ENCODE data around the gene AFF3.

The AFF3 gene

DNA sequence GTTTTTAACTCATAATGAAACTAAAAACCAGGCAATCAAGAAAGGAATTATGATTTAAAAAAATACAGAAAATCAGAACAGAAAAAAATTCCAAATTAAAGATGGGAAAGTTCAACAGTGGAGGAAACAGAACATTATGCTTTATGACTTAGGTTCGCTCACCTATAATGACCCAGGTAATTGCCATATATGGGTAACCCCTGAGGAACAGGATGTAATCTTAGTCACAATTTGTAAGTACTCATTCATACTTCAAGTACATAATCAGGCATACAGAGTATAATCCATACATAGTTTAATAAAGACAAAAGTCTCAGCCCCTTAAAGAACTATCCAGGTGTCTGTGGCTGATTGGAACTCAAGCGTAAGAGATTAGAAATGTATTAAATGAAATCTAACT lies 159.6 kb downstream of the AFF3 start:
- TF ChIP-seq EZH2phosphoT487 (IDR thresholded peaks at IDR 0.05; ENCODE audit: borderline replicate concordance, low read length) = no peak
- TF ChIP-seq, protein P1, sequence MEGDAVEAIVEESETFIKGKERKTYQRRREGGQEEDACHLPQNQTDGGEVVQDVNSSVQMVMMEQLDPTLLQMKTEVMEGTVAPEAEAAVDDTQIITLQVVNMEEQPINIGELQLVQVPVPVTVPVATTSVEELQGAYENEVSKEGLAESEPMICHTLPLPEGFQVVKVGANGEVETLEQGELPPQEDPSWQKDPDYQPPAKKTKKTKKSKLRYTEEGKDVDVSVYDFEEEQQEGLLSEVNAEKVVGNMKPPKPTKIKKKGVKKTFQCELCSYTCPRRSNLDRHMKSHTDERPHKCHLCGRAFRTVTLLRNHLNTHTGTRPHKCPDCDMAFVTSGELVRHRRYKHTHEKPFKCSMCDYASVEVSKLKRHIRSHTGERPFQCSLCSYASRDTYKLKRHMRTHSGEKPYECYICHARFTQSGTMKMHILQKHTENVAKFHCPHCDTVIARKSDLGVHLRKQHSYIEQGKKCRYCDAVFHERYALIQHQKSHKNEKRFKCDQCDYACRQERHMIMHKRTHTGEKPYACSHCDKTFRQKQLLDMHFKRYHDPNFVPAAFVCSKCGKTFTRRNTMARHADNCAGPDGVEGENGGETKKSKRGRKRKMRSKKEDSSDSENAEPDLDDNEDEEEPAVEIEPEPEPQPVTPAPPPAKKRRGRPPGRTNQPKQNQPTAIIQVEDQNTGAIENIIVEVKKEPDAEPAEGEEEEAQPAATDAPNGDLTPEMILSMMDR (IDR thresholded peaks at IDR 0.05; ENCODE audit: low read depth, low read length, poor library complexity, severe bottlenecking) = no peak
- Histone ChIP-seq H3K27ac (ENCODE audit: low read depth, low read length) (no peak overlapping the region), H3K4me3 (ENCODE audit: low read length) (no peak overlapping the region)

DNA sequence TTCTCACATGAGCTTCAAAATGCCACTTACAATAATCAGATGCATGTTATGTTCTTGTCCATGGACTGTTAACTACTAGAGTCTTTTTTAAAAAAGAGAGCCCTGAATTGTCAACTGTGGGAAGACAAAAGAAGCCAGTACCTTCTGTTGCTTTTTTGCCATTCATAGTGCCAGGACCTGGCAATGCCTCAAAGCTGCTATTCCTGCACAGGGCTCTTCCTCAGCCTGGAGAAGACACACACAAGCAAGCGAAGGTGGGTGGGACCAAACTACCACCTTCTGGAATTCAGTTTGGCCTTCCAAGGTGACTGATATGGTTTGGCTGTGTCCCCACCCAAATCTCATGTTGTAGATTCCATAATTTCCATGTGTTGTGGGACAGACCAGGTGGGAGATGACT lies 160.6 kb downstream of the AFF3 start:
- Histone ChIP-seq H3K27ac (ENCODE audit: low read depth, low read length) (no peak overlapping the region), H4K20me1 (ENCODE audit: control insufficient read depth, insufficient read depth, low read depth, low read length) (no peaks in the 10 kb centered on the region), H3K9me3 (ENCODE audit: control insufficient read depth, insufficient read depth, low read length) (no peaks in the 10 kb centered on the region), H3K9me2 (replicated peaks; ENCODE audit: control insufficient read depth, low read length) (no peaks in the 10 kb centered on the region), H3K27me3 (ENCODE audit: control insufficient read depth, low read length) (no peaks in the 10 kb centered on the region), H3F3A (ENCODE audit: control insufficient read depth, insufficient read depth) (no peaks in the 10 kb centered on the region), H3K4me1 (ENCODE audit: control insufficient read depth, low read length) (no peaks in the 10 kb centered on the region), H3K36me3 (ENCODE audit: control insufficient read depth, low read length) (peaks cover 29% of the 10 kb centered on the region), H3K79me2 (ENCODE audit: control insufficient read depth, low read length) (no peaks in the 10 kb centered on the region), H3K4me3 (ENCODE audit: low read length) (no peak overlapping the region), H3K4me2 (ENCODE audit: low read length) (no peak overlapping the region)
- TF ChIP-seq EZH2phosphoT487 (IDR thresholded peaks at IDR 0.05; ENCODE audit: borderline replicate concordance, low read length) = no peak
- TF ChIP-seq, protein P1 (IDR thresholded peaks at IDR 0.05; ENCODE audit: low read depth, low read length, poor library complexity, severe bottlenecking) = no peak

More for the DNA sequence above, 159.6 kb downstream of the AFF3 start:
- Histone ChIP-seq H3K27me3 (ENCODE audit: control insufficient read depth, low read length) (no peaks in the 10 kb centered on the region), H3K4me1 (ENCODE audit: control insufficient read depth, low read length) (no peaks in the 10 kb centered on the region), H3K36me3 (ENCODE audit: control insufficient read depth, low read length) (peaks cover 26% of the 10 kb centered on the region), H3K4me2 (ENCODE audit: low read length) (no peak overlapping the region), H3K9me2 (replicated peaks; ENCODE audit: control insufficient read depth, low read length) (no peaks in the 10 kb centered on the region), H4K20me1 (ENCODE audit: control insufficient read depth, insufficient read depth, low read depth, low read length) (no peaks in the 10 kb centered on the region), H3K79me2 (ENCODE audit: control insufficient read depth, low read length) (no peaks in the 10 kb centered on the region), H3F3A (ENCODE audit: control insufficient read depth, insufficient read depth) (no peaks in the 10 kb centered on the region), H3K9me3 (ENCODE audit: control insufficient read depth, insufficient read depth, low read length) (no peaks in the 10 kb centered on the region)

DNA sequence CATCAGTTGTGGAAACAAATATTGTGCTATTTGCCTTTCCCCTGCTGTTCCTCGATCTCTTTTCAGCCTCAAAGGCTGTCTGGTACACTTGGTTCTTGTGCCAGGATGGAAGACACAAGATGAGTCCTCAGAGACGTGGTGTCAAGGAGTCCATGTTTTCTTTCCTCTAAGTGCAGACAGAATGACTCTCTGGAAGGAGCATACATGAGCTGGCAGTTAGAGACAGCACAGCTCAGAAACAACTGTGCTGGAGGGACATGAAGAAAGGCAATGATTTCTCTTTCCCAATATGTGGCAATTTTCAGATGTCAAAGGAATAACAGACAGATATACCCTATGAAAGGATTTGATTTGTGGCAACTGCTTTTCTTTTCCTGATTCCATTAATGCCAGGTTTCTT lies 162.2 kb downstream of the AFF3 start:
- Histone ChIP-seq H4K20me1 (ENCODE audit: control insufficient read depth, insufficient read depth, low read depth, low read length) (no peaks in the 10 kb centered on the region), H3K9me2 (replicated peaks; ENCODE audit: control insufficient read depth, low read length) (no peaks in the 10 kb centered on the region), H3K4me3 (ENCODE audit: low read length) (no peak overlapping the region), H3K27ac (ENCODE audit: low read depth, low read length) (no peak overlapping the region), H3K79me2 (ENCODE audit: control insufficient read depth, low read length) (no peaks in the 10 kb centered on the region), H3K27me3 (ENCODE audit: control insufficient read depth, low read length) (no peaks in the 10 kb centered on the region), H3F3A (ENCODE audit: control insufficient read depth, insufficient read depth) (no peaks in the 10 kb centered on the region), H3K4me1 (ENCODE audit: control insufficient read depth, low read length) (no peaks in the 10 kb centered on the region), H3K36me3 (ENCODE audit: control insufficient read depth, low read length) (peaks cover 31% of the 10 kb centered on the region), H3K4me2 (ENCODE audit: low read length) (no peak overlapping the region), H3K9me3 (ENCODE audit: control insufficient read depth, insufficient read depth, low read length) (no peaks in the 10 kb centered on the region)
- no peak for TF ChIP-seq EZH2phosphoT487 (IDR thresholded peaks at IDR 0.05; ENCODE audit: borderline replicate concordance, low read length)
- TF ChIP-seq, protein P1 (IDR thresholded peaks at IDR 0.05; ENCODE audit: low read depth, low read length, poor library complexity, severe bottlenecking) = no peak

DNA sequence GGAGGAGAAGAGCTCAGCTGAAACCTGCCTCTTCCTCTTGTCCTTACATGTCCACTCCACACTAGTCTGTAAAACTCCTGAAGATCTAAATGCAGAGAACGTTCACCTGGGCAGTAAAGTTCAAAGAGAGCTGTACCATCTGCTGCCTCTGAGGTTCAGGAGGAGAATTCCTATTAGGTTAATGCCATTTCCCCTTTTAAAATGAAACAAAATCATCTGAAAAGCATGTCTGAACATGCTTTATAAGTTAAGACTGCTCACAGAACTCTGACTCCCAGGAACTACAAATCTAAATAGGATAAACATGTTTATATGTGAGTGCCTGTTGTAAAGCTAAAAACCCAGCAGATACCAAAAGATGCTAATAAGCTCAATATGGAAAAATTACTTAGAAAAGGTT lies 164.4 kb downstream of the AFF3 start:
- Histone ChIP-seq H4K20me1 (ENCODE audit: control insufficient read depth, insufficient read depth, low read depth, low read length) (no peaks in the 10 kb centered on the region), H3K9me3 (ENCODE audit: control insufficient read depth, insufficient read depth, low read length) (no peaks in the 10 kb centered on the region), H3K9me2 (replicated peaks; ENCODE audit: control insufficient read depth, low read length) (no peaks in the 10 kb centered on the region), H3K27me3 (ENCODE audit: control insufficient read depth, low read length) (no peaks in the 10 kb centered on the region), H3K79me2 (ENCODE audit: control insufficient read depth, low read length) (no peaks in the 10 kb centered on the region), H3K4me2 (ENCODE audit: low read length) (no peak overlapping the region), H3F3A (ENCODE audit: control insufficient read depth, insufficient read depth) (no peaks in the 10 kb centered on the region), H3K4me3 (ENCODE audit: low read length) (no peak overlapping the region), H3K36me3 (ENCODE audit: control insufficient read depth, low read length) (peaks cover 38% of the 10 kb centered on the region), H3K4me1 (ENCODE audit: control insufficient read depth, low read length) (no peaks in the 10 kb centered on the region), H3K27ac (ENCODE audit: low read depth, low read length) (no peak overlapping the region)
- TF ChIP-seq EZH2phosphoT487 (IDR thresholded peaks at IDR 0.05; ENCODE audit: borderline replicate concordance, low read length) = no peak
- TF ChIP-seq, protein P1 (IDR thresholded peaks at IDR 0.05; ENCODE audit: low read depth, low read length, poor library complexity, severe bottlenecking) = no peak
